Measurements from ENCODE around the gene TTLL11.

Gene TTLL11

DNA sequence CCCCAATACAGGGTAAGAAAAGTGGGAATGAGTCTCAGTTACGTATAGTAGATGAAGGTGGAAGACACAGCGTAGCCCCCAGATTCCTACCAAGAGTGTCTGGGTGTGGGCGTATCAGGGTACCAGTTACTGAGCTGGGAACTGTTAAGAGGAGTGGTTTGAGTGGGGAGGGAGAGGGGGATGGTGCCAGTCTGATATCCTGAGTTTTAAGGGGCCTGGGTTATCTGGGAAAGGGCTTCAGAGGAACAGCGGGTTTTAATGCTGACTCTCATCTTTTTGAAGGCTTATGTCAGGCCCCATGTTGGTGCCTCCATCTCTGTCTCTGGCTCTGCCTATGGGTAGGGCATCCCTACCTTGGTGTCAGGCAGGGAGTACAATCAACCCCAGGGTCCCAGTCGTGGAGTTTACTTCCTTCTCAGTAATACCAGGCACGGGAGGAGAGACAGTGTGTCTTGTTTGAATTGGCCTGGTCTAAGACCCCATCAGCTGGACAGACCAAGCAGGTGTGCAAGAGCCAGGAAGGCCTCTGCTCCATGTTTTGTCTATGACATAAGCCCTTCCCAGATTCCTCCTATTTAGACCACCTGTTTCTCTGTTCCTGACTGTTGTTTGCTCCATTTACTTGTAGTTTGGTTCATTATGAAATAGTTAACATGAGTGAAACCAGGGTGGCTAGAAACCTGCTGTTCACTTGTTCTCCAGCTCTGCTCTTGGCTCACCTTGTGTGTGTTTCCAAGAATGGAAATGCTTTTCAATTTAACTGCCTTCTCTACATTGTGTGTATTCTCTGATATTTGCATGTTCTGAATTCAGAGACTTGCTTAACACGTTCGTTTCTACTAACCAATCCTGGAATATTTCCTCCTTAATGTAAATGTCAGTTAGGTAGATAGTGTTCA is 316.1 kb downstream of the TTLL11 start:
- in situ Hi-C loops (cut with MboI; ENCODE audit: low pct_unique_long_range_greater_than_20kb, low sequenced_read_pairs, unreplicated experiment) = no loop called here
- no peak for DNase-seq (ENCODE audit: low spot score)
- TF ChIP-seq CTCF (IDR thresholded peaks at IDR 0.05; ENCODE audit: extremely low read depth, insufficient read depth, missing control alignments) = no peak

GRCh38 chr9:121776001-121776738 is 316.9 kb downstream of the TTLL11 start:
- in situ Hi-C loops (cut with MboI; ENCODE audit: low pct_unique_long_range_greater_than_20kb, low sequenced_read_pairs, unreplicated experiment) = no loop called here
- no peak for TF ChIP-seq CTCF (IDR thresholded peaks at IDR 0.05; ENCODE audit: extremely low read depth, insufficient read depth, missing control alignments)
- no peak for DNase-seq (ENCODE audit: low spot score)

DNA sequence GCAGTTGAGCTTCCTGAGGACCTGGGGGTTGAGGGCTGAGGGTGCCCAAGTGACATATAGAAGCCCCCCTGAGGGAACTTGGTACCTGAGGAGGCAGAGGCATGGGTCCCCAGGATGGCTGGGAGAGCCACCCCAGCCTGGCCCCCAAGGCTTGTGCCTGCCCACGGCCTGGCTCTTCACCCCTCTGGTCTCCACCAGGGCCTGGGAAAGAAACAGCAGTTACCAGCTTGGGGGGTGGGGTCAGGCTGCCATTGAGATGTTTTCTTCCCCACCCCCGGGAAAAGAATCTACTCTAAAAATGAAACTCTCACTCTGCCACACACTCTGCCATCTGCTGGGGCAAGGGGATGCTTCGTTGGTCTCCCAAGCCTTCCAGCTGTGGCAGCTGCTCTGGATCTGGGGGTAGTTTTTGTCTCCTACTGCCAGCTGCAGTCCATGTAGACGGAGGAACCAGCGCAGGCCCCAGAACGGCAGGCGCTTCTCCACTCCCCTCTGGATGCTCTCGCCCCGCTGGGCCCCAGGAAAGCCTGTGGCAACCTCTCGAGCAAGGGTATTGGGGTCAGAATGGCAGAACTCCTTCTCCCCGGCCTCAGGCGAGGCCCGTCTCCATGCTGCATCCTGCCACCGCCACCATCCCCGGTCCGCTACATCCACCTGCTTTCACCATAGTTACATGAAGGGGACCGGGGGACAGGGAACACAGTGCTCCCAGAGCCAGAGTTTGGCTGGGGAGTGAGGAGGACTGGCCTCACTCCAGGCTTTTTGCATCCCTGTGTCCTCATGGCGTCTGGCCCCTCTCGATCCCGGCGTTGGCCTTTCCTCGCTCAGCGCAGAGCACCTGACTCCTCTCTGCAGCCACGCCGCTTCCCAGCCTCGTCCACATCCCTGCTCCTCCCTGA is 318.1 kb downstream of the TTLL11 start:
- in situ Hi-C loops (cut with MboI; ENCODE audit: low pct_unique_long_range_greater_than_20kb, low sequenced_read_pairs, unreplicated experiment) = no loop called here
- no peak for TF ChIP-seq CTCF (IDR thresholded peaks at IDR 0.05; ENCODE audit: extremely low read depth, insufficient read depth, missing control alignments)
- DNase-seq (ENCODE audit: low spot score) = no peak

DNA sequence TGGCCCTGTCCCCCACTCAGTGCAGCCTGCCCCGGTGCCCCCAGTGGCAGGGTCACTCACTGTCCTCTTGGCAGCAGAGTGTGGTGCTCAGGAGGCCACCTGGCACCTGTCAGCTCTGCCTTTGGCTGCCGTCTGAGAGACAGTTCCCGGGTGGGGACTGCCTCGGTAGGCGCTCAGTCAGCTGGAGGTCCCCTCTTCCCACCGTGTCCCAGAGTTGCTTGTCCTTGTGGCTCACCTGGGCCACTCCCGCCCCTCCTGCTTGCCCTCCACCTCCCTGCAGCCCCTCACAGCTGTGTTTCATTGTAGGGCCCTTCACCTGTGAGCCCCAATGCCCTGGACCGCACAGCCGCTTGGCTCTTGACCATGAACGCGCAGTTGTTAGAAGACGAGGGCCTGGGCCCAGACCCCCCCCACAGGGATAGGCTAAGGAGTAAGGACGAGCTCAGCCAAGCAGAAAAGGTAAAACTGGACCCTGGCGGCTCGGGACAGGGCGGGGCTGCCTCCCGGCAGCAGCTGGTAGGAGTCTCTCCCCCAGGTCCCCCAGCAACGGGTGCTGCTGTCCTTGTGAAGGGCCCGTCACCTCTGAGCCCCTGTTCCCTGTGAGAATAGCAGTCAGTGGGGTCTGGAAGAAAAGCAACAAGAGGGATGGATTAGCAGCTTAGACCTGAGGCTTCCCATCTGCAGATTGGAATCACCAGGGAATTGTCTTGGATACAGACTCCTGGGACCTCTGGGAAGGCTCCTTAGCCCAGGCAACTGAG is 319.0 kb downstream of the TTLL11 start:
- in situ Hi-C loops (cut with MboI; ENCODE audit: low pct_unique_long_range_greater_than_20kb, low sequenced_read_pairs, unreplicated experiment) = no loop called here
- TF ChIP-seq CTCF (IDR thresholded peaks at IDR 0.05; ENCODE audit: extremely low read depth, insufficient read depth, missing control alignments) = no peak
- DNase-seq (ENCODE audit: low spot score) = no peak

- DNase-seq (ENCODE audit: low spot score) = no peak
- TF ChIP-seq CTCF (IDR thresholded peaks at IDR 0.05; ENCODE audit: extremely low read depth, insufficient read depth, missing control alignments) = no peak
- in situ Hi-C loops (cut with MboI; ENCODE audit: low pct_unique_long_range_greater_than_20kb, low sequenced_read_pairs, unreplicated experiment) = no loop called here
These were observed 319.7 kb downstream of the TTLL11 start for GRCh38 chr9:121773286-121773953.

Data from GM13977 (cell line).